Stimulated activated CD8-positive, alpha-beta memory T cell treated with anti-CD3 and anti-CD28 coated beads, Interleukin-15, amount 100 ng/mL, for 1 hour (primary cell): Measurements from ENCODE around the gene EFCAB12.
"Not testable (repeated sequence)": the region's sequence is repeated elsewhere in the genome, so short reads cannot be mapped to it uniquely, and the experiment has no call there.

Experiments used
- DNase-seq: peaks from one replicate; pipeline ENCODE4 v3.0.0-alpha.2; 2020; ENCODE audit warnings: low read depth

Gene EFCAB12

GRCh38 chr3:129365296-129366136 is 62.9 kb downstream of the EFCAB12 start:
- DNase-seq, result no peak

- DNase-seq, result not testable (repeated sequence)
Observed at GRCh38 chr3:129364811-129365210, 63.6 kb downstream of the EFCAB12 start.

DNA sequence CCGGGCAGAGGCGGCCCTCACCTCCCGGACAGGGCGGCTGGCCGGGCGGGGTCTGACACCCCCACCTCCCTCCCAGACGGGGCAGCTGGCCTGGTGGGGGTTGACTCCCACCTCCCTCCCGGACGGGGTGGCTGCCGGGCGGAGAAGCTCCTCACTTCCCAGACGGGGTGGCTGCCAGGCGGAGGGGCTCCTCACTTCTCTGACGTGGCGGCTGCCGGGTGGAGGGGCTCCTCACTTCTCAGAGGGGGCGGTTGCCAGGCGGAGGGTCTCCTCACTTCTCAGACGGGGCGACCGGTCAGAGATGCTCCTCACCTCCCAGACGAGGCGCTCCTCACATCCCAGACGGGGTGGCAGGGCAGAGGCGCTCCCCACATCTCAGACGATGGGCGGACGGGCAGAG is 65.1 kb downstream of the EFCAB12 start:
- DNase-seq, result not testable (repeated sequence)

DNA sequence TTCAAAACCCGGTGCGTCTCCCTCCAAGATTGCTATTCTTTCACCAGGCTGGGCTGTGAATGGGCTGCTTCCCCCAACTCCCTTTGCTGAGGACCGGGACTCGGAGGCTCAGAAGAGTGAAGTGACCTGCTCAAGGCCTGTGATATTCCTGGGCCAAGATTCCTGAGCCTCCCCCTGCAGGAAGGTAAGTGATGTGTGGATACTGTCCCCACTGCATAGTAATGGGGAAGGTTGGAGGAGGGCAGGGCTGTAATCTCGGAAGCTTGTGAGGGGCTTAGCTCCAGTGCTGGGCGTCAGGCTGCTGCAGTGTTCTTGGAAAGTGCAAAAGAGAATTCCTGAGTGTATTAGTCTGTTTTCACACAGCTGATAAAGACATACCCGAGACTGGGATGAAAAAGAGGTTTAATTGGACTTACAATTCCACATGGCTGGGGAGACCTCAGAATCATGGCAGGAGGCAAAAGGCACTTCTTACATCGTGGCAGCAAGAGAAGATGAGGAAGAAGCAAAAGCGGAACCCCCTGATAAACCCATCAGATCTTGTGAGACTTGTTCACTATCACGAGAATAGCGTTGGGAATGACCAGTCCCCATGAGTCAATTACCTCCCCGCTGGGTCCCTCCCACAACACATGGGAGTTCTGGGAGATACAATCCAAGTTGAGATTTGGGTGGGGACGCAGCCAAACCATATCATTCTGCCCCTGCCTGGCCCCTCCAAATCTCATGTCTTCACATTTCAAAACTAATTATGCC is 67.6 kb downstream of the EFCAB12 start:
- DNase-seq, result no peak

GRCh38 chr3:129360171-129360611 is 68.2 kb downstream of the EFCAB12 start:
- DNase-seq, result no peak

- DNase-seq, result no peak
Observed at GRCh38 chr3:129358772-129359371, 69.6 kb downstream of the EFCAB12 start.

DNA sequence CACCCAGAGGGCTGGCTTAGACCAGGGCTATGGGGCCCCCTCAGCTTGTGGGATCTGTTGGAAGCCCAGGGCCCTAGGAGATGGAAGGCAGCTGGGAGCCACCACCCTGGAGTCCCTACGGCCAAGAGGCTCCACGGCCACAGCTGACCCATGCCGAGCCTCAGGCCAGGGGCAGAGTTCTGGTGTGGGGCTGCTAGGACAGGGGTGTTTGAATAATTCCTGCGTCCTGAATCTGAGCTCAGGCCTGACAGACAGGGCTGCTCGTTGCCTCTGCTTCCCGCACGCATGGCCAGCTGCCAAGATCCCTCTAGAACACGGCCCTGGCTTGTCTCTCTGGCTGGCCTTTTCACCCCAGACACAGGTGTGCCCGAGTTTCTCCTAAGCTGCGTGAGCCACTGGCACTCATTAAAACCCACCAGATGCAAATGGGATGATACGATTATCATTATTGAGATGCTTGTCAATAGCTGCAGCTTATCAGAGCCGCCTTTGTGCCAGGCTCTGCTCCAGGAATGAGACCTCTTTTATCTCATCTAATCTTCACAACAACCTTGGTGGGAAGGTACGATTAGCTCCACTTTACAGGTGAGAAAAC is 70.2 kb downstream of the EFCAB12 start:
- no peak for DNase-seq

GRCh38 chr3:129357616-129358015 is 70.8 kb downstream of the EFCAB12 start:
- DNase-seq, result no peak

- no peak for DNase-seq
Observed at GRCh38 chr3:129356756-129357425, 71.5 kb downstream of the EFCAB12 start.

GRCh38 chr3:129353589-129353941 is 74.9 kb downstream of the EFCAB12 start:
- no peak for DNase-seq

GRCh38 chr3:129352650-129353588 is 75.5 kb downstream of the EFCAB12 start:
- DNase-seq, result no peak

- DNase-seq, result no peak
Observed at GRCh38 chr3:129352045-129352444, 76.4 kb downstream of the EFCAB12 start.
